K562 (cell line): ENCODE results near the gene SP6. TPM values are rescaled to one million over a fixed set of nuclear protein-coding genes. Genes with fewer than 3 reads are reported as not detected.

Experiments used
- CBX8 ChIP-seq: fragments of 200-600 bp; sonication (generic); IDR thresholded peaks from 2 replicates; pipeline ENCODE4 v1.6.1; 2012; ENCODE audit warnings: borderline replicate concordance, mixed run types, low read depth, mild to moderate bottlenecking, moderate library complexity, mixed read lengths, low read length, control low read depth, inconsistent platforms; ENCODE audit not compliant: poor library complexity, severe bottlenecking; ENCODE audit errors: extremely low read depth
- EZH2 ChIP-seq: IDR thresholded peaks from 2 replicates; pipeline ENCODE4 v1.6.1; 2012; ENCODE audit warnings: low read depth, mild to moderate bottlenecking, inconsistent platforms, low read length, borderline replicate concordance
- MAFK ChIP-seq: IDR thresholded peaks from 2 replicates; pipeline ENCODE4 v1.6.1; 2011; ENCODE audit warnings: low read length, improper control_type of control experiment
- MED1 ChIP-seq: sonication (generic); formaldehyde crosslinking; IDR thresholded peaks from 2 replicates; pipeline ENCODE4 v1.8.1; 2023; ENCODE audit warnings: missing genetic modification reagents, borderline replicate concordance
- NEUROD1 ChIP-seq: fragments of 150-350 bp; IDR thresholded peaks from 2 replicates; pipeline ENCODE4 v1.6.1; 2014; ENCODE audit warnings: borderline replicate concordance, low read length, low read depth; ENCODE audit not compliant: partially characterized antibody
- NFXL1 ChIP-seq: fragments of 450-650 bp; formaldehyde crosslinking; IDR thresholded peaks from 2 replicates; pipeline ENCODE4 v1.4.0; 2021; ENCODE audit warnings: mild to moderate bottlenecking
- RFX7 ChIP-seq: fragments of 250-450 bp; sonication (Bioruptor Pico); IDR thresholded peaks from 2 replicates; pipeline ENCODE4 v1.5.1; 2021; ENCODE audit warnings: mild to moderate bottlenecking
- TEAD4 ChIP-seq, 2 experiments: sonication (generic) in 1 of 2; formaldehyde crosslinking in 1 of 2; IDR thresholded peaks; 2 replicates each; pipeline versions ENCODE4 v1.6.1 to v1.8.0; 2012 to 2022; ENCODE audit warnings: borderline replicate concordance in 1 of 2, inconsistent platforms in 1 of 2, low read length in 1 of 2, mild to moderate bottlenecking in 1 of 2, missing genetic modification reagents in 1 of 2
- USF2 ChIP-seq: sonication (generic); formaldehyde crosslinking; IDR thresholded peaks from 2 replicates; pipeline ENCODE4 v1.5.0; 2020; ENCODE audit warnings: missing genetic modification reagents
- ZBTB12 ChIP-seq: fragments of 250-450 bp; sonication (Bioruptor Pico); IDR thresholded peaks from 2 replicates; pipeline ENCODE4 v1.4.0; 2020
- polyA plus RNA-seq, 8 experiments: library from polyadenylated mRNA; depleted of rRNA in 4 of 8; stranded (reverse) in 5 of 8; unstranded in 3 of 8; fragments of >200 nt; fragmentation: Nextera tagmentation in 2 of 8; fragmentation: Illumina TruSeq in 1 of 8; extraction: Ambion mirVana in 2 of 8; extraction: Trizol in 1 of 8; gene quantifications; 2 replicates each; pipeline versions ENCODE4 v1.2.1 to v1.2.3, GENCODE V29; 2011 to 2014; ENCODE audit warnings: inconsistent platforms in 1 of 8, missing spikeins in 1 of 8
- total RNA-seq, 7 experiments: library from RNA; depleted of rRNA in 6 of 7; stranded (reverse); fragments of >200 nt in 6 of 7; fragmentation: Illumina TruSeq in 2 of 7; extraction: Trizol in 2 of 7; gene quantifications; 2 replicates each; pipeline versions ENCODE4 v1.2.1 to v1.2.3, GENCODE V29; 2011 to 2021; ENCODE audit warnings: low replicate concordance in 1 of 7
- TF ChIP-seq, protein P1 (sequence below): fragments of 250-450 bp; sonication (Bioruptor Pico); IDR thresholded peaks from 2 replicates; pipeline ENCODE4 v1.4.0; 2020; ENCODE audit warnings: mild to moderate bottlenecking, moderate library complexity
- TF ChIP-seq, protein P2 (sequence below): fragments of 250-450 bp; sonication (Bioruptor Pico); IDR thresholded peaks from 2 replicates; pipeline ENCODE4 v1.5.0; 2022; ENCODE audit warnings: mild to moderate bottlenecking
- TF ChIP-seq, protein P3 (sequence below), 2 experiments: IDR thresholded peaks; 2 replicates each; pipeline ENCODE4 v1.6.1; 2012; ENCODE audit warnings: improper control_type of control experiment in 2 of 2, low read depth in 2 of 2, low read length in 2 of 2, borderline replicate concordance in 1 of 2

SP6 gene
- total and polyA plus RNA-seq, 9 of the 15 experiments (the other 6 are each of a cell fraction or from before 2014, with no cell fraction given) = 0.11 to 7.9 (median 2.2) TPM

DNA sequence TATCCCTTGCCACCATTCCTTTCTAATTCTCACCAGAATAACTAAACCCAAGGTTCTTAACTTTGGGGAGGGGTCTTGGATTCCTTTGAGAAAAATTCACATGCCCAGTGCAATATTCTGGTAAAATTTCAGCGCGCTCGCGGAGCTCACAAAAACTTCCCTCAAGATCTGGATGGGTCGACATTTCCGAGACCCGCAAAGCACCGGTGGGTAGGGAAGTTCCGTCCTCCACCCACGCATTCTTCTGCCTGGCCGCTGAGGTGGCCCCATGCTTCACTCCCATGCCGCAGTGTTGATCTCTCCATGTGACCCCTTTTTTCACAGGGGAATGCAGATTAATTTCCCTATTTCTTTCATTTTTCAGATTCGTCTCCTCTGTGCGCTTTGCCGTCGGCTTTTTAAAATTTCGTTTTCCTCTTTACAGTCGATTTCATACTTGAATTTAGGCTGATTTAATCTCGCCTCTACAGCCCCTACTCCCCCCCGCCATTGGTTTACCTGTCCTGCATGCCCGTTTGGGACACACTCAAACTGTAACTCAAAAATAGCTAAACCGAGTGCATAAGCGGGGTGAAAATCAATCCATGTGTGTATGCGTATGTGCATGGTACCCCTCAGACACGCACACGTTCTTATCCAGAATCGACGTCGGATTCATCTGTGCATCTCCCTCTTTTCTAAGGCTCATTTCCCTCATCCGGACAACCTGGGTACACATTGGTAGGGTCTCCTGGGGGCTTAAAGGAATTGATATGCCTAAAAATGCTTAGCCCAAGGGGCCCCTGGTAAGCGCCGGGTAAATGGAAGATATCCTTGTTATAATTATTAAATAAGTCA lies 1.4 kb upstream of the SP6 start (continued):
- TF ChIP-seq, protein P1, sequence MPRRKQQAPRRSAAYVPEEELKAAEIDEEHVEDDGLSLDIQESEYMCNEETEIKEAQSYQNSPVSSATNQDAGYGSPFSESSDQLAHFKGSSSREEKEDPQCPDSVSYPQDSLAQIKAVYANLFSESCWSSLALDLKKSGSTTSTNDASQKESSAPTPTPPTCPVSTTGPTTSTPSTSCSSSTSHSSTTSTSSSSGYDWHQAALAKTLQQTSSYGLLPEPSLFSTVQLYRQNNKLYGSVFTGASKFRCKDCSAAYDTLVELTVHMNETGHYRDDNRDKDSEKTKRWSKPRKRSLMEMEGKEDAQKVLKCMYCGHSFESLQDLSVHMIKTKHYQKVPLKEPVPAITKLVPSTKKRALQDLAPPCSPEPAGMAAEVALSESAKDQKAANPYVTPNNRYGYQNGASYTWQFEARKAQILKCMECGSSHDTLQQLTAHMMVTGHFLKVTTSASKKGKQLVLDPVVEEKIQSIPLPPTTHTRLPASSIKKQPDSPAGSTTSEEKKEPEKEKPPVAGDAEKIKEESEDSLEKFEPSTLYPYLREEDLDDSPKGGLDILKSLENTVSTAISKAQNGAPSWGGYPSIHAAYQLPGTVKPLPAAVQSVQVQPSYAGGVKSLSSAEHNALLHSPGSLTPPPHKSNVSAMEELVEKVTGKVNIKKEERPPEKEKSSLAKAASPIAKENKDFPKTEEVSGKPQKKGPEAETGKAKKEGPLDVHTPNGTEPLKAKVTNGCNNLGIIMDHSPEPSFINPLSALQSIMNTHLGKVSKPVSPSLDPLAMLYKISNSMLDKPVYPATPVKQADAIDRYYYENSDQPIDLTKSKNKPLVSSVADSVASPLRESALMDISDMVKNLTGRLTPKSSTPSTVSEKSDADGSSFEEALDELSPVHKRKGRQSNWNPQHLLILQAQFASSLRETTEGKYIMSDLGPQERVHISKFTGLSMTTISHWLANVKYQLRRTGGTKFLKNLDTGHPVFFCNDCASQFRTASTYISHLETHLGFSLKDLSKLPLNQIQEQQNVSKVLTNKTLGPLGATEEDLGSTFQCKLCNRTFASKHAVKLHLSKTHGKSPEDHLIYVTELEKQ = no peak
- TF ChIP-seq MED1 (CRISPR knock-in tag) (no peak), NEUROD1 (no peak), TEAD4 (IDR thresholded peaks at IDR 0.05; ENCODE audit: low read length) (0 out of 2 replicates have a peak, but pooled peaks have one; percentile 17), TEAD4 (CRISPR knock-in tag; IDR thresholded peaks at IDR 0.05; ENCODE audit: borderline replicate concordance) (no peak), MAFK (no peak), ZBTB12 (CRISPR knock-in tag) (no peak), EZH2 (no peak), RFX7 (no peak), CBX8 (peak; percentile 85), USF2 (CRISPR knock-in tag) (0 out of 2 replicates have a peak, but pooled peaks have one; percentile 24), NFXL1 (CRISPR knock-in tag) (no peak)
- TF ChIP-seq, protein P2, sequence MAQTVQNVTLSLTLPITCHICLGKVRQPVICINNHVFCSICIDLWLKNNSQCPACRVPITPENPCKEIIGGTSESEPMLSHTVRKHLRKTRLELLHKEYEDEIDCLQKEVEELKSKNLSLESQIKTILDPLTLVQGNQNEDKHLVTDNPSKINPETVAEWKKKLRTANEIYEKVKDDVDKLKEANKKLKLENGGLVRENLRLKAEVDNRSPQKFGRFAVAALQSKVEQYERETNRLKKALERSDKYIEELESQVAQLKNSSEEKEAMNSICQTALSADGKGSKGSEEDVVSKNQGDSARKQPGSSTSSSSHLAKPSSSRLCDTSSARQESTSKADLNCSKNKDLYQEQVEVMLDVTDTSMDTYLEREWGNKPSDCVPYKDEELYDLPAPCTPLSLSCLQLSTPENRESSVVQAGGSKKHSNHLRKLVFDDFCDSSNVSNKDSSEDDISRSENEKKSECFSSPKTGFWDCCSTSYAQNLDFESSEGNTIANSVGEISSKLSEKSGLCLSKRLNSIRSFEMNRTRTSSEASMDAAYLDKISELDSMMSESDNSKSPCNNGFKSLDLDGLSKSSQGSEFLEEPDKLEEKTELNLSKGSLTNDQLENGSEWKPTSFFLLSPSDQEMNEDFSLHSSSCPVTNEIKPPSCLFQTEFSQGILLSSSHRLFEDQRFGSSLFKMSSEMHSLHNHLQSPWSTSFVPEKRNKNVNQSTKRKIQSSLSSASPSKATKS (CRISPR knock-in tag) = no peak
- TF ChIP-seq, protein P3, sequence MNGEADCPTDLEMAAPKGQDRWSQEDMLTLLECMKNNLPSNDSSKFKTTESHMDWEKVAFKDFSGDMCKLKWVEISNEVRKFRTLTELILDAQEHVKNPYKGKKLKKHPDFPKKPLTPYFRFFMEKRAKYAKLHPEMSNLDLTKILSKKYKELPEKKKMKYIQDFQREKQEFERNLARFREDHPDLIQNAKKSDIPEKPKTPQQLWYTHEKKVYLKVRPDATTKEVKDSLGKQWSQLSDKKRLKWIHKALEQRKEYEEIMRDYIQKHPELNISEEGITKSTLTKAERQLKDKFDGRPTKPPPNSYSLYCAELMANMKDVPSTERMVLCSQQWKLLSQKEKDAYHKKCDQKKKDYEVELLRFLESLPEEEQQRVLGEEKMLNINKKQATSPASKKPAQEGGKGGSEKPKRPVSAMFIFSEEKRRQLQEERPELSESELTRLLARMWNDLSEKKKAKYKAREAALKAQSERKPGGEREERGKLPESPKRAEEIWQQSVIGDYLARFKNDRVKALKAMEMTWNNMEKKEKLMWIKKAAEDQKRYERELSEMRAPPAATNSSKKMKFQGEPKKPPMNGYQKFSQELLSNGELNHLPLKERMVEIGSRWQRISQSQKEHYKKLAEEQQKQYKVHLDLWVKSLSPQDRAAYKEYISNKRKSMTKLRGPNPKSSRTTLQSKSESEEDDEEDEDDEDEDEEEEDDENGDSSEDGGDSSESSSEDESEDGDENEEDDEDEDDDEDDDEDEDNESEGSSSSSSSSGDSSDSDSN (IDR thresholded peaks at IDR 0.05; ENCODE audit: borderline replicate concordance in 1 of 2, low read depth in 2 of 2, low read length in 2 of 2) = no peak
